K562 (cell line): ENCODE results near the gene TEX264.

Experiments used
- ATF3 ChIP-seq, 2 experiments: fragments of 450-650 bp in 1 of 2; sonication (generic) in 1 of 2; formaldehyde crosslinking in 1 of 2; IDR thresholded peaks in 1 of 2; conservative IDR thresholded peaks in 1 of 2; 2 replicates each; pipeline versions ENCODE4 v1.6.1 to v1.8.1; 2016 to 2023; ENCODE audit warnings: mild to moderate bottlenecking in 2 of 2, moderate library complexity in 2 of 2, inconsistent platforms in 1 of 2, missing genetic modification reagents in 1 of 2
- POLR2AphosphoS5 ChIP-seq: IDR thresholded peaks from 2 replicates; pipeline ENCODE4 v1.6.1; 2011; ENCODE audit warnings: mild to moderate bottlenecking, low read depth, low read length, moderate library complexity; ENCODE audit not compliant: control insufficient read depth, insufficient read depth

DNA sequence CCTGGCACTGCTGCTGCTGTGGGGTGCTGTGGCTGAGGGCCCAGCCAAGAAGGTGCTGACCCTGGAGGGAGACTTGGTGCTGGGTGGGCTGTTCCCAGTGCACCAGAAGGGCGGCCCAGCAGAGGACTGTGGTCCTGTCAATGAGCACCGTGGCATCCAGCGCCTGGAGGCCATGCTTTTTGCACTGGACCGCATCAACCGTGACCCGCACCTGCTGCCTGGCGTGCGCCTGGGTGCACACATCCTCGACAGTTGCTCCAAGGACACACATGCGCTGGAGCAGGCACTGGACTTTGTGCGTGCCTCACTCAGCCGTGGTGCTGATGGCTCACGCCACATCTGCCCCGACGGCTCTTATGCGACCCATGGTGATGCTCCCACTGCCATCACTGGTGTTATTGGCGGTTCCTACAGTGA, 38.0 kb downstream of the TEX264 start:
- TF ChIP-seq POLR2AphosphoS5: no peak
- no peak for TF ChIP-seq ATF3 (IDR thresholded peaks at IDR 0.05)
- no peak for TF ChIP-seq ATF3 (CRISPR knock-in tag; conservative IDR thresholded peaks at IDR 0.05)
